HEK293T (cell line): ENCODE results near the gene DNAH10.

Source experiments
- CTCF ChIA-PET: fragments of 350-600 bp; formaldehyde crosslinking; extraction: SDS; loops from one replicate; lab custom pipeline; 2021; ENCODE audit warnings: antibody characterized with exemption, inconsistent platforms; lab: Yijun Ruan, JAX
- POLR2A ChIA-PET: fragments of 350-600 bp; formaldehyde crosslinking; extraction: SDS; loops from one replicate; lab custom pipeline; 2020; ENCODE audit warnings: antibody characterized with exemption, inconsistent platforms; lab: Yijun Ruan, JAX
- DNase-seq: peaks from one replicate; pipeline ENCODE4 v3.0.0; 2012; ENCODE audit warnings: mixed read lengths; ENCODE audit errors: extremely low spot score
- ARNT ChIP-seq: fragments of 450-650 bp; IDR thresholded peaks from 2 replicates; pipeline ENCODE4 v1.6.1; 2017; ENCODE audit warnings: mild to moderate bottlenecking
- BHLHE40 ChIP-seq: fragments of 450-650 bp; IDR thresholded peaks from 2 replicates; pipeline ENCODE4 v1.6.1; 2016; ENCODE audit warnings: mild to moderate bottlenecking, moderate library complexity, borderline replicate concordance
- CTBP1 ChIP-seq: fragments of 450-650 bp; IDR thresholded peaks from 2 replicates; pipeline ENCODE4 v1.6.1; 2016; ENCODE audit warnings: borderline replicate concordance
- ELF4 ChIP-seq: fragments of 450-650 bp; IDR thresholded peaks from 2 replicates; pipeline ENCODE4 v1.6.1; 2017; ENCODE audit warnings: antibody characterized with exemption
- FOXA1 ChIP-seq: fragments of 450-650 bp; IDR thresholded peaks from 2 replicates; pipeline ENCODE4 v1.6.1; 2016; ENCODE audit warnings: mild to moderate bottlenecking
- FOXK2 ChIP-seq: fragments of 450-650 bp; IDR thresholded peaks from 2 replicates; pipeline ENCODE4 v1.6.1; 2016; ENCODE audit warnings: mild to moderate bottlenecking
- FOXM1 ChIP-seq: fragments of 450-650 bp; IDR thresholded peaks from 2 replicates; pipeline ENCODE4 v1.6.1; 2017; ENCODE audit warnings: mild to moderate bottlenecking, borderline replicate concordance
- HDGF ChIP-seq: fragments of 450-650 bp; IDR thresholded peaks from 2 replicates; pipeline ENCODE4 v1.6.1; 2017; ENCODE audit warnings: antibody characterized with exemption, borderline replicate concordance
- L3MBTL2 ChIP-seq: fragments of 450-650 bp; conservative IDR thresholded peaks from 2 replicates; pipeline ENCODE4 v1.6.1; 2016; ENCODE audit warnings: mild to moderate bottlenecking
- LEF1 ChIP-seq: fragments of 450-650 bp; IDR thresholded peaks from 2 replicates; pipeline ENCODE4 v1.6.1; 2017; ENCODE audit warnings: mild to moderate bottlenecking, borderline replicate concordance
- NFRKB ChIP-seq: fragments of 450-650 bp; IDR thresholded peaks from 2 replicates; pipeline ENCODE4 v1.6.1; 2016; ENCODE audit warnings: mild to moderate bottlenecking, moderate library complexity
- SP1 ChIP-seq: fragments of 450-650 bp; IDR thresholded peaks from 2 replicates; pipeline ENCODE4 v1.6.1; 2017
- SUZ12 ChIP-seq: fragments of 450-650 bp; IDR thresholded peaks from 2 replicates; pipeline ENCODE4 v1.6.1; 2016; ENCODE audit warnings: mild to moderate bottlenecking
- TARDBP ChIP-seq: fragments of 450-650 bp; IDR thresholded peaks from 2 replicates; pipeline ENCODE4 v1.6.1; 2016
- ZNF384 ChIP-seq: fragments of 450-650 bp; IDR thresholded peaks from 2 replicates; pipeline ENCODE4 v1.6.1; 2016
- TF ChIP-seq, protein P1 (sequence below): fragments of 450-650 bp; IDR thresholded peaks from 2 replicates; pipeline ENCODE4 v1.6.1; 2016

Gene DNAH10

DNA sequence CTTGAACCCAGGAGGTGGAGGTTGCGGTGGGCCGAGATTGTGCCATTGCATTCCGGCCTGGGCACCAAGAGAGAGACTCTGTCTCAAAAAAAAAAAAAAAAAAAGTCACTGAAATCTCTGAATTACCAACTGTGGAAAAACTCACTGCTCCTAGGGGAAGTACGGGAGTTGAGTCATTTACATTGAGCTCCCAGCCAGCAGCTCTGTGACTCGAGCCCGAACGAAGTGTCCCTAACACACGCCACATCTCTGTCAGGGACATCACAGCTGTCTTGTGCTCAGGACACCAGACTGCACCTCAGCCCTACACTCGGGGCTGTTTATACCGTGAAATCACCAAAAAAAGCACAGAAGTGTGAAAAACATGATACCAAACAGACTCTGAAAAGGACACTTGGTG, 28.9 kb upstream of the DNAH10 start:
- no peak for DNase-seq
- ChIA-PET CTCF (no interaction called here), POLR2A (no interaction called here)

DNA sequence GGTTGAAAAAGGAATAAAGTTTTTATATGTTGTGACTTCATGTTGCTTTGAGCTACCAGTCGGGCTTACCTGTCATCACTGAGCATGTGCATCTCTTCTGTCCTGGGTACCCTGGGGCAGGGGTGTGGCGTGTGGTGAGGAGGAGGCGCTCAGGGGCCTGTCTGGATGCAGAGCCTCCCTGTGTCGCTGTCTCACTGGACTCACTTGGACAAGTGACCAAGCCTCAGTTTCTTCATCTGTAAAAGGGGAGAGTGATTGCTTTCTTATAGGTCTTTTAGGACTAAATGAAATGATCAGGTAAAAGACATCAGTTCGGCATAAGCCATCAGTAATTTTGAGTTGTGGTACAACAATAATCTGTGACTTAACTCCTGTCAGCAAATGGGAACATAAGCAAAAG, 27.8 kb upstream of the DNAH10 start:
- CTCF ChIA-PET, result no interaction called here
- DNase-seq, result no peak
- TF ChIP-seq, protein P1, sequence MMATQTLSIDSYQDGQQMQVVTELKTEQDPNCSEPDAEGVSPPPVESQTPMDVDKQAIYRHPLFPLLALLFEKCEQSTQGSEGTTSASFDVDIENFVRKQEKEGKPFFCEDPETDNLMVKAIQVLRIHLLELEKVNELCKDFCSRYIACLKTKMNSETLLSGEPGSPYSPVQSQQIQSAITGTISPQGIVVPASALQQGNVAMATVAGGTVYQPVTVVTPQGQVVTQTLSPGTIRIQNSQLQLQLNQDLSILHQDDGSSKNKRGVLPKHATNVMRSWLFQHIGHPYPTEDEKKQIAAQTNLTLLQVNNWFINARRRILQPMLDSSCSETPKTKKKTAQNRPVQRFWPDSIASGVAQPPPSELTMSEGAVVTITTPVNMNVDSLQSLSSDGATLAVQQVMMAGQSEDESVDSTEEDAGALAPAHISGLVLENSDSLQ, result no peak
- TF ChIP-seq FOXA1, result no peak
- no peak for TF ChIP-seq ELF4
- TF ChIP-seq CTBP1, result no peak
- TF ChIP-seq L3MBTL2, result no peak
- no peak for TF ChIP-seq NFRKB
- TF ChIP-seq TARDBP, result no peak
- no peak for TF ChIP-seq FOXM1
- TF ChIP-seq ARNT, result no peak
- TF ChIP-seq LEF1, result no peak
- TF ChIP-seq BHLHE40, result no peak
- TF ChIP-seq SP1, result no peak
- TF ChIP-seq HDGF, result no peak
- no peak for TF ChIP-seq FOXK2
- no peak for TF ChIP-seq ZNF384
- no peak for TF ChIP-seq SUZ12
- POLR2A ChIA-PET, result no interaction called here

More for the DNA sequence above, 28.9 kb upstream of the DNAH10 start:
- TF ChIP-seq, protein P1, result no peak
- TF ChIP-seq ELF4, result no peak
- TF ChIP-seq TARDBP, result no peak
- TF ChIP-seq LEF1, result no peak
- no peak for TF ChIP-seq SP1
- TF ChIP-seq ARNT, result no peak
- no peak for TF ChIP-seq SUZ12

DNA sequence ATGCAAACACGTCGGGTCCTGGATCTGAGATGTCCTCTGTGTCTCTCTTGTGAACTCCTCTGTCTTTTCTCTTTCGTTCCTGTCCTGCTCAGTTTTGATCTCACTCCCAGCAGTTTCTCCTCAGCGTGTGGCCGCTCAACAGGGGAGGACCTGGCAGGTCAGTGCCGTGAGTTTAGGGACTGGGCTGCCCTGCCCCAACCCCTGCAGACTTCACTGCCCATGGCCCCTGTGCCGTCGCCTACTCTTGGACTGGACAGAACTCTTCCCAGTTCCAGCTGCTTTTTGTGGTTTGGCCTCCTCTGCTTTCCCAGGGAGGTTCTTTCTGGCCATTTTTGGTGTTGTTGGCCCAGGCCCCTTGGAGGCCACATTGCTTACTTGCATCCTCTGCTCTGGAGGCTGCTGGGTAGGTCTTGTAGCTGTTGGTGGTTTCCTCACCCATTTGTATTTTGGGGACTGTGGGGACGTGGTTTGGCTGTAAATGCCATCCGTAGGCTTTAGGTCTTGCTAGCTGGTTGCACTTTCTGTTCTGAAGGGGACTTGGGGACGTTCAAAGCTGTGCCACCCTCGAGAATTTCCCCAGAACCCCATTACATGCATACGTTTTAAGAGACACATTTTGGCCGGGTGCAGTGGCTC, 20.0 kb upstream of the DNAH10 start:
- CTCF ChIA-PET, result no interaction called here
- POLR2A ChIA-PET, result no interaction called here
- TF ChIP-seq FOXM1 (no peak), CTBP1 (no peak), BHLHE40 (no peak)

DNA sequence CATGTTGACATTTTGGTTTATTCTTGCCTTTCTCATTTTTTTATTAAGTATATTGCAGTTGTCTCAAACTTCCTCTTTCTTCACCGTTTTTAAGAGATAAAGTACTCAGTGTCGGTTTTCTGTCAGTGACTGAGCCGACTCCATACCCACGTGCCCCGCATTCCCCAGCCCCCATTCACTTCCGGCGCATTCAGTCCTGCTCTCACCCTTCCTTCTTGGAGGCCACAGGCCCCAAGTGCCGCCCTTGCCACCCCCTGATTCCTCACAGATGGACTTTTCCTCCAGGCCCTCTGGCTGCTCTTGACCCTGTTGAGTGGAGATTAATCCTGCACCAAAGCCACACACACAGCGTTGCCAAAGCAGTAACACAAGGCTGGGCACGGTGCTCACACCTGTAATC, 19.1 kb upstream of the DNAH10 start:
- DNase-seq, result no peak
- POLR2A ChIA-PET, result no interaction called here
- TF ChIP-seq ZNF384 (no peak), LEF1 (no peak), CTBP1 (no peak), BHLHE40 (no peak), FOXA1 (no peak), SP1 (no peak), NFRKB (no peak), FOXK2 (no peak), TARDBP (no peak), SUZ12 (no peak), L3MBTL2 (no peak), FOXM1 (no peak)
- TF ChIP-seq, protein P1, result no peak
- CTCF ChIA-PET, result no interaction called here

More for the DNA sequence above, 20.0 kb upstream of the DNAH10 start:
- no peak for DNase-seq

DNA sequence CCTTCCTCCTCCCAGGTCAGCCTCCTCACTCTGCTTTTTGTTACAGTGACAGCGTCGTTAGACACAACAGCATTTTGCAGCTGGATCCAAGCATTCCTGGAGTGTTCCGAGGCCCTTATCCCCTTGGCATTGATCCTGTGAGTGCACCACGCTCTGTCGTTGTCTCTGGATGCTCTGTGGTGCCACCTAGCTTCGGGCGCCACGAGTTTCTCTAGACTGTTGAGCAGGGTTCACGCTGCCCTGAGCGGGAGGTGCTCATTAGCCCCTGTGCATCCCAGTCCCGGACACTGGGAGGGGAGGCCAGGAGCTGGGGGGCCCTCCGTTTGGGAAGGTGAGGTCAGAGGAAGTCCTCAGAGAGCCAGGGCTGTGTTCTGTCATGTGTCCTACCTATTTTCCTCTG, 17.3 kb upstream of the DNAH10 start:
- TF ChIP-seq FOXM1 (no peak), NFRKB (no peak), HDGF (no peak), BHLHE40 (no peak), LEF1 (no peak), SP1 (no peak), FOXA1 (no peak)
- ChIA-PET POLR2A (no interaction called here), CTCF (no interaction called here)
- no peak for DNase-seq

DNA sequence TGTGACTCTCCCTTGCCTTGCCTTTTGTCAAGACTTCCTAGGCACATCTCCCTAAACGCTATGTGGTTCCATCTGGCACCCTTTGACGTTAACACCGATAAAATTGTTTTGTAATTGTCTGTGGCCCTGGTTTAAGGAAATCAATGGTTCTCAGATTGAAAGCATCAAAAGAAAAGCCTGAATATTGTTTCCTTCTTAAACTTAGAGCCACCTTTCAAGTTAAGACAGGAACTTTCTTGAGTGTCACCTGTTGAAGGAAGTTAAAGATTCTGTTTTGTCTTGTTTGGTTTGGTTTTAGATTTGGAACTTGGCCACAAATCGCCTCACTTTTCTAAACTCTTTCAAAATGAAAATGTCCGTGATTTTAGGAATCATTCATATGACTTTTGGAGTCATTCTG, 14.8 kb upstream of the DNAH10 start:
- TF ChIP-seq FOXM1, result no peak
- no peak for TF ChIP-seq SP1
- TF ChIP-seq ARNT, result no peak
- TF ChIP-seq ELF4, result no peak
- no peak for TF ChIP-seq SUZ12
- no peak for TF ChIP-seq L3MBTL2
- TF ChIP-seq, protein P1, result no peak
- TF ChIP-seq BHLHE40, result no peak
- TF ChIP-seq TARDBP, result no peak
- TF ChIP-seq FOXA1, result no peak
- ChIA-PET CTCF (no interaction called here), POLR2A (no interaction called here)
- no peak for DNase-seq
